ENCODE results near the gene KRT12.
"Not testable (repeated sequence)": the region's sequence is repeated elsewhere in the genome, so short reads cannot be mapped to it uniquely, and the experiment has no call there.

KRT12 gene

GRCh38 chr17:40819528-40820125 lies 47.4 kb downstream of the KRT12 start:
- H3K4me3 ChIP-seq (ENCODE audit: low read depth, low read length) = peak overlapping the region; percentile 84
- no peaks in the 10 kb centered on the region for H3K4me1 ChIP-seq (ENCODE audit: control insufficient read depth, insufficient read depth, low read length)
- H3K9ac ChIP-seq (ENCODE audit: low read depth, low read length) = peak overlapping the region; percentile 89
- H3K9me3 ChIP-seq (ENCODE audit: control insufficient read depth, insufficient read depth, low read length) = no peaks in the 10 kb centered on the region
- no peaks in the 10 kb centered on the region for H3K27me3 ChIP-seq (ENCODE audit: control insufficient read depth, insufficient read depth, low read length)
- no peaks in the 10 kb centered on the region for H3K36me3 ChIP-seq (ENCODE audit: control insufficient read depth, insufficient read depth, low read length)

- peak overlapping the region; percentile 89 for H3K9ac ChIP-seq (ENCODE audit: low read depth, low read length)
- H3K36me3 ChIP-seq (ENCODE audit: control insufficient read depth, insufficient read depth, low read length) = no peaks in the 10 kb centered on the region
- no peaks in the 10 kb centered on the region for H3K9me3 ChIP-seq (ENCODE audit: control insufficient read depth, insufficient read depth, low read length)
- H3K4me3 ChIP-seq (ENCODE audit: low read depth, low read length) = peak overlapping the region; percentile 84
- no peaks in the 10 kb centered on the region for H3K4me1 ChIP-seq (ENCODE audit: control insufficient read depth, insufficient read depth, low read length)
- H3K27me3 ChIP-seq (ENCODE audit: control insufficient read depth, insufficient read depth, low read length) = no peaks in the 10 kb centered on the region
Observed at GRCh38 chr17:40818733-40819527, 48.1 kb downstream of the KRT12 start.

- peak overlapping the region; percentile 76 for H3K4me3 ChIP-seq (ENCODE audit: low read depth, low read length)
- no peaks in the 10 kb centered on the region for H3K9me3 ChIP-seq (ENCODE audit: control insufficient read depth, insufficient read depth, low read length)
- H3K27me3 ChIP-seq (ENCODE audit: control insufficient read depth, insufficient read depth, low read length) = no peaks in the 10 kb centered on the region
- H3K9ac ChIP-seq (ENCODE audit: low read depth, low read length) = peak overlapping the region; percentile 71
- H3K4me1 ChIP-seq (ENCODE audit: control insufficient read depth, insufficient read depth, low read length) = no peaks in the 10 kb centered on the region
- no peaks in the 10 kb centered on the region for H3K36me3 ChIP-seq (ENCODE audit: control insufficient read depth, insufficient read depth, low read length)
Observed at GRCh38 chr17:40818343-40818732, 48.7 kb downstream of the KRT12 start.

GRCh38 chr17:40817103-40817682 lies 49.8 kb downstream of the KRT12 start:
- H3K9me3 ChIP-seq (ENCODE audit: control insufficient read depth, insufficient read depth, low read length) = no peaks in the 10 kb centered on the region
- no peak overlapping the region for H3K4me3 ChIP-seq (ENCODE audit: low read depth, low read length)
- H3K9ac ChIP-seq (ENCODE audit: low read depth, low read length) = no peak overlapping the region
- H3K4me1 ChIP-seq (ENCODE audit: control insufficient read depth, insufficient read depth, low read length) = no peaks in the 10 kb centered on the region
- H3K27me3 ChIP-seq (ENCODE audit: control insufficient read depth, insufficient read depth, low read length) = no peaks in the 10 kb centered on the region
- no peaks in the 10 kb centered on the region for H3K36me3 ChIP-seq (ENCODE audit: control insufficient read depth, insufficient read depth, low read length)

- H3K9me3 ChIP-seq (ENCODE audit: control insufficient read depth, insufficient read depth, low read length) = no peaks in the 10 kb centered on the region
- H3K4me3 ChIP-seq (ENCODE audit: low read depth, low read length) = no peak overlapping the region
- no peaks in the 10 kb centered on the region for H3K36me3 ChIP-seq (ENCODE audit: control insufficient read depth, insufficient read depth, low read length)
- H3K27me3 ChIP-seq (ENCODE audit: control insufficient read depth, insufficient read depth, low read length) = no peaks in the 10 kb centered on the region
- H3K9ac ChIP-seq (ENCODE audit: low read depth, low read length) = no peak overlapping the region
- no peaks in the 10 kb centered on the region for H3K4me1 ChIP-seq (ENCODE audit: control insufficient read depth, insufficient read depth, low read length)
Observed at GRCh38 chr17:40816569-40816968, 50.5 kb downstream of the KRT12 start.

GRCh38 chr17:40815381-40815780 lies 51.6 kb downstream of the KRT12 start:
- Histone ChIP-seq H3K9ac (ENCODE audit: low read depth, low read length) (no peak overlapping the region), H3K27me3 (ENCODE audit: control insufficient read depth, insufficient read depth, low read length) (no peaks in the 10 kb centered on the region), H3K9me3 (ENCODE audit: control insufficient read depth, insufficient read depth, low read length) (no peaks in the 10 kb centered on the region), H3K4me3 (ENCODE audit: low read depth, low read length) (no peak overlapping the region), H3K4me1 (ENCODE audit: control insufficient read depth, insufficient read depth, low read length) (no peaks in the 10 kb centered on the region), H3K36me3 (ENCODE audit: control insufficient read depth, insufficient read depth, low read length) (no peaks in the 10 kb centered on the region)

GRCh38 chr17:40814657-40815056 lies 52.4 kb downstream of the KRT12 start:
- H3K36me3 ChIP-seq (ENCODE audit: control insufficient read depth, insufficient read depth, low read length); H3K4me1 ChIP-seq (ENCODE audit: control insufficient read depth, insufficient read depth, low read length); H3K27me3 ChIP-seq (ENCODE audit: control insufficient read depth, insufficient read depth, low read length); H3K9me3 ChIP-seq (ENCODE audit: control insufficient read depth, insufficient read depth, low read length); H3K4me3 ChIP-seq (ENCODE audit: low read depth, low read length); H3K9ac ChIP-seq (ENCODE audit: low read depth, low read length): not testable (repeated sequence)

GRCh38 chr17:40813804-40814203 lies 53.2 kb downstream of the KRT12 start:
- H3K36me3 ChIP-seq (ENCODE audit: control insufficient read depth, insufficient read depth, low read length) = no peaks in the 10 kb centered on the region
- H3K27me3 ChIP-seq (ENCODE audit: control insufficient read depth, insufficient read depth, low read length) = no peaks in the 10 kb centered on the region
- no peaks in the 10 kb centered on the region for H3K9me3 ChIP-seq (ENCODE audit: control insufficient read depth, insufficient read depth, low read length)
- H3K9ac ChIP-seq (ENCODE audit: low read depth, low read length) = no peak overlapping the region
- H3K4me3 ChIP-seq (ENCODE audit: low read depth, low read length) = no peak overlapping the region
- no peaks in the 10 kb centered on the region for H3K4me1 ChIP-seq (ENCODE audit: control insufficient read depth, insufficient read depth, low read length)

GRCh38 chr17:40812639-40813038 lies 54.4 kb downstream of the KRT12 start:
- H3K4me3 ChIP-seq (ENCODE audit: low read depth, low read length) = no peak overlapping the region
- H3K4me1 ChIP-seq (ENCODE audit: control insufficient read depth, insufficient read depth, low read length) = no peaks in the 10 kb centered on the region
- H3K9me3 ChIP-seq (ENCODE audit: control insufficient read depth, insufficient read depth, low read length) = no peaks in the 10 kb centered on the region
- no peaks in the 10 kb centered on the region for H3K27me3 ChIP-seq (ENCODE audit: control insufficient read depth, insufficient read depth, low read length)
- H3K36me3 ChIP-seq (ENCODE audit: control insufficient read depth, insufficient read depth, low read length) = no peaks in the 10 kb centered on the region
- no peak overlapping the region for H3K9ac ChIP-seq (ENCODE audit: low read depth, low read length)

Data from iPS-15b (cell line).